HG02938 (cell line): Measurements from ENCODE around the gene GPC3.

Experiments used
- ATAC-seq: cut with Tn5 transposase; IDR thresholded peaks from one replicate; pipeline ENCODE4 v1.9.1; 2021; ENCODE audit warnings: mild to moderate bottlenecking, moderate library complexity; ENCODE audit not compliant: unreplicated experiment

GPC3 gene

GRCh38 chrX:133971586-133971985 is 13.8 kb downstream of the GPC3 start:
- ATAC-seq = no peak

- ATAC-seq = no peak
Measured at GRCh38 chrX:133970076-133970475, 15.3 kb downstream of the GPC3 start.

- ATAC-seq = no peak
Measured at GRCh38 chrX:133969191-133969590, 16.2 kb downstream of the GPC3 start.

GRCh38 chrX:133968109-133968508 is 17.3 kb downstream of the GPC3 start:
- no peak for ATAC-seq

- ATAC-seq = no peak
Measured at GRCh38 chrX:133966199-133966598, 19.2 kb downstream of the GPC3 start.

GRCh38 chrX:133965321-133965720 is 20.1 kb downstream of the GPC3 start:
- ATAC-seq = no peak

GRCh38 chrX:133961046-133961445 is 24.3 kb downstream of the GPC3 start:
- no peak for ATAC-seq

GRCh38 chrX:133959972-133960371 is 25.4 kb downstream of the GPC3 start:
- no peak for ATAC-seq

DNA sequence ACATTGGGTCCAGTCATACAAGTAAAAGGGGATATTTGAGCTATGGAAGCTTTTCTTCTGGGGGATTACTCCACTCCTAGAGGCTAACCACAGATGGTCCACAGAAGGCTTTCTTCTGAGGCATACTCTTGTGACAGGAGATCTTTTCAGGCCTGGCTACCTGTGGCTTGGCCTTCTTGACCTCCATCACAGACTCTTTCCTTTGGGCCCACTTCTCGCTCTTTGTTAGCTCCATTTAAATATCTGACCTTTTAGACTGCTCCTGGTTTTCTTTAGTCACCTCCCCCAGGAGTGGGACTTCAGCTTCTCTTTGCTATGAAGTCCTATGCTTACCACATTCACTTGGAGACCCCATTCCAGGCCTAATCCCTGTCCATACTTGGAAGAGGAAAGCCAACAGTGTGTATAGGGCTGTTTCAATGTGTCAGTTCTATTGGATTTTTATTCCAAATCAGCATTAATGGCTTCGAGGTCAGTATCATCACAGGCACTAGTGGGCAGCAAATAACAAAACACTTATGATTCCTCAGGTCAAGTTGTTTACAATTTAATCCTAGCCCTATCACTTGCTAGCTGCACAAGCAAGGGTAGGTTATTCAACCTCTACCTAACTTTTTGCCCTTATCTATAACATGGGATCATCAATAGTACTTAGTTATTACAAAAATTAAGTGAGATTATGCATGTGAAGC is 26.3 kb downstream of the GPC3 start:
- ATAC-seq = no peak

DNA sequence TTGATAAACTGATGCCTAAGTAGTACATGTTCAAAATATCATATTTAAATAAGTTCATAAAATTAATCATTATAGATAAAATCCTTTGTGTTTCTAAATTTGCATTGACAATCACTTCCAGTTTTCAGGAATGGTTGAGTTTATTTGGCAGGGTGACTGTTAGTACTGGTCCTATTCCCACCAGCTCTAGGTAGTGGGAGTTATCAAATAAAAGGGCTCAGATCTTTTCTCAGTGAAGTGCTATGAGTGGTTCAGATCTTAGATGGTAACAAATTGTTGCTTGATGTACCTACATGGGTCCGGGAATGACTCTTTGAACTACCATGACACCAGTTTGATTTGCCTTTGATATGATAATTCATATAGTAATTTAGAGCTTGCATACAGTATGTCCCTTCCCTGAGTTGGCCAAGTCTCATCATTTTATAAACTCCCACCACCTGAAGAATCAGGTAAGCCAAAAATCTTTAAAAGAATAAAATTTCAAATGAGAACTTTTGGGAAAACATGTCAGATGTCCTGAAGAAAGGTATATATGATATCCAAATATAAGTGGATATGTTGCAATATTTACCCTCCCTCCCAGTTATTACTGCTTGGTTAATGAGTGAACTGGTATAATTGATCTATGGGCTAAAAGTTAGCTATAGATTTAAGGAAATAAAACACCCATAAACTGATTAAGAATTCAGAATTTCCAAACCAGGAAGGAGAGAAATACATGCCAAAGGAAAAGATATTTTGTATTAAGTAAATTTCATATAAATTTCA is 28.6 kb downstream of the GPC3 start:
- ATAC-seq = no peak

- ATAC-seq = no peak
Measured at GRCh38 chrX:133953785-133954355, 31.5 kb downstream of the GPC3 start.

DNA sequence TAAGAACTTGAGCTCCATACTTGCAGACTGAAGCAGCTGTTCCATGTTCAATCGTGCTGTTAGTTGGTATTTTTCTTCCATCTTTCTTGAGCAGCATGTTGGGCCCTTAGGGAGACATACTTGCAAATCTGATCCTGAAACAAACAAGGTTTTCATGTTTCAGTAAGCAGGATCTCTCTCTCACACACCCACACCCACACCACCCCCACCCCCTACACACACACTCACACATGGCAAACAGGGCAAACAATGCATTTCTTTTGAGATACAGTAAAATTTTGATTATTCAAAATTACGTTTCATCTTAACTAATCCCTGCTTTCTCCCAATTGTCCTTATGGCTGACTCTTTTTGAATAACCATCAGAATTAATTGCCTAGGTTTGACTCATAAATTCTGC is 32.3 kb downstream of the GPC3 start:
- ATAC-seq = no peak

DNA sequence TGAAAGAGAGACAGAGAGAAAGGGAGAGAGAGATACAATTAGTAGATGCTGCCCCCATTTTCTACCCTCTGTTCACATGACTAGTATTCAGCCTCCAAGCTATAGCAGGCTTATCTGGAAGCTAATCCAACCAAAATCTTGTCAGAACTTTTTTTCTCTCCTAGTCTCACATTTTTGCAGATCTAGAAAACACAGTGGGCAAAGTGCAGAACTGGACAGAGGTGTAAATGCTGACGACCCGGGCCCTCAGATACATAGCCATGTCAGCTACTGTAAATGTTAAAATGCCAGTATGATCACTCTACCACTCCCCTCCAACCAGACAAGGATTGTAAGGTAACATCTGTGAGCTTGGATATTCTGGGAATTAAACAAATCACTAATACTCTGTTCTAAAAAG is 34.3 kb downstream of the GPC3 start:
- ATAC-seq = no peak

DNA sequence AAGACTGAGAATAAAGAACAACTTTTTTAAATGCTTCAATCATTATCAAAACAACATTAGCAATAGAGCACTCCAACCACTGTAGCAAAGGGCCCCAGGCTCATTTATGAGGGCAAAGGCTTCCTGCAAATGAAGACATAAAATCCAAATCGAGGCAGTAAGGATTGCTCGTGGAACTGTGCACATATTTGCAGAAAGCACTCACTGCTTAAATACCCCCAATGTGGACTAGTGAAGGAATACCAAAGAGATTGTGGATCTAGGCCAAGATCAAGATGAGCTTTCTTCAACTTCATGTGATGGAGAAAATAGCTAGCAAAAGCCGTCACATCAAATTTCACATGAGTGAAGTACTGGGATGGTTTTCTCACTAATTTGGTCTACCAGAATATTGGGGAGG is 35.2 kb downstream of the GPC3 start:
- no peak for ATAC-seq

DNA sequence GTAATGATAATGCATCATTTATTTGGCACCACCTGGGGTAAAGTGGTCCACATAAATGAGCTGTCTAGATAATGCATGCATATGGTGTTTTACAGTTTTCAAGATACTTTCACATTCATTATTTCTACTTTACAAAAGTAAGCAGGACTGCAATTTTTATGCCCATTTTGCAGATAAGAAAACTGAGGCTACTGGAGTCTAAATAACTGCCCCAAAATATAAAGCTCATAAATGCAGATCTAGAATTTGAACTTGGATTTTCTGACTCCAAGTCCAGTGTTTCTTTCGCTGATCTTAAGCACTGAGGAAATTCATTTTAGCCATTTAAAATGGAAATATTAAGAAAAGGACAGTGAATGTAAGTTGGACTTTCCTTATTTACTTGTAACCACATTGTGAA is 36.5 kb downstream of the GPC3 start:
- no peak for ATAC-seq

- ATAC-seq = no peak
Measured at GRCh38 chrX:133947996-133948395, 37.4 kb downstream of the GPC3 start.

- no peak for ATAC-seq
Measured at GRCh38 chrX:133947022-133947421, 38.4 kb downstream of the GPC3 start.

DNA sequence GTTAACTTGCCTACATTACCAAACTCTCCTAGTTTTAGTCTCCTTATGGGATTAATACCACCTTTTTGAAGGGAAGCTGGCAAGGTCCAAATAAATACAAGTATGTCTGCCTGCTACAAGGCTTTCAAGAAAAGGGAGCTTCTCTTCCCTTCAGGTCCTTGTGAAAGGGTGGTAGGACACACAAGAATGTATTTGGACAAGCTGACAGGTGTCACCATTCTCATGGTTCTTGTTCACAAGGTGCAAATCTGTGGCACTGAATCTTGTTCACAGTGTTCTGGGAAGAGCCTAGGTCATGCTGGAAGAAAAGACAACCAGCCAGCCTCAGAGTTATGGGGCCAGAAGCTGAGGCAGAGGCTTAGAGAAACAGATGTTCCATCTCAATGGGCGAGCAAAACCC is 41.9 kb downstream of the GPC3 start:
- ATAC-seq = no peak

- no peak for ATAC-seq
Measured at GRCh38 chrX:133939655-133940302, 45.6 kb downstream of the GPC3 start.

GRCh38 chrX:133938530-133938929 is 46.9 kb downstream of the GPC3 start:
- no peak for ATAC-seq

DNA sequence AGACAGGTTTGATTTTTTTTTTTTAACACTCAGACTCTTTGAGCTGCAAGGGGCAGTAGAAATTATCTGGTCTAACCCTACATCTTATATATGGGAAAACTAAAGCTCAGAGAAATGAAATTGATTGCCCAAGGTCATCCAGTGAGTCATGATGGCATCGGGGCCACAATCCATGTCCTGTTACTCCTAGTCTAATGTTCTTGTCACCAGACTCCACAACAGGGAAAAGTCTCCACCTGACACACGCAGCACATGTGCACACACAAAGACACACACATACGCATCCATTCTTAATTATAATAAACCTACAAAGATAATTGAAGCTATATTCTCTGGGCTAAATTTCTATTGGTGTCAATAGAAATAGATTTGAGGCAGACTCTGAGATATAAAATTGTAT is 48.4 kb downstream of the GPC3 start:
- ATAC-seq = no peak

- ATAC-seq = no peak
Measured at GRCh38 chrX:133935076-133935475, 50.3 kb downstream of the GPC3 start.
